Kidney (tissue), 14 donors: ENCODE data around the gene KCNK7. TPM values are rescaled to one million over a fixed set of nuclear protein-coding genes. Genes with fewer than 3 reads are reported as not detected.
"Not testable (repeated sequence)": the region's sequence is repeated elsewhere in the genome, so short reads cannot be mapped to it uniquely, and the experiment has no call there.

ENCODE experiments used
- DNase-seq, 5 donors: peaks; one replicate each; pipeline ENCODE4 v3.0.0-alpha.2; 2013 to 2020
- FAIRE-seq: peaks from 2 replicates; lab custom pipeline; 2012; peaks lifted over from hg19 to GRCh38; lab: Jason Lieb, UNC
- H3K27ac ChIP-seq, 2 donors: one replicate each; pipeline ENCODE4 v1.7.0; 2013; ENCODE audit warnings: low read depth in 2 of 2, low read length in 2 of 2, inconsistent platforms in 1 of 2
- H3K27me3 ChIP-seq: one replicate; pipeline ENCODE4 v1.7.1; 2013; ENCODE audit warnings: low read length, inconsistent platforms; ENCODE audit not compliant: control insufficient read depth, insufficient read depth
- H3K36me3 ChIP-seq, 3 donors: one replicate each; pipeline versions ENCODE4 v1.7.0 to v1.7.1; 2013; ENCODE audit warnings: low read length in 3 of 3, control low read depth in 1 of 3, inconsistent platforms in 1 of 3; ENCODE audit not compliant: insufficient read depth in 3 of 3, control insufficient read depth in 2 of 3
- H3K4me1 ChIP-seq, 3 donors: one replicate each; pipeline versions ENCODE4 v1.7.0 to v1.7.1; 2013; ENCODE audit warnings: low read length in 3 of 3, inconsistent platforms in 1 of 3, low read depth in 1 of 3; ENCODE audit not compliant: control insufficient read depth in 2 of 3, insufficient read depth in 2 of 3
- H3K4me3 ChIP-seq, 3 donors: one replicate each; pipeline versions ENCODE4 v1.7.0 to v1.8.1; 2013; ENCODE audit warnings: low read length in 3 of 3, control low read depth in 1 of 3, inconsistent platforms in 1 of 3
- H3K9ac ChIP-seq, 3 donors: one replicate each; pipeline versions ENCODE4 v1.7.0 to v1.7.1; 2013; ENCODE audit warnings: low read length in 3 of 3, control low read depth in 1 of 3, inconsistent platforms in 1 of 3
- H3K9me3 ChIP-seq, 3 donors: one replicate each; pipeline versions ENCODE4 v1.7.0 to v1.7.1; 2013; ENCODE audit warnings: low read length in 3 of 3, control low read depth in 1 of 3, inconsistent platforms in 1 of 3; ENCODE audit not compliant: control insufficient read depth in 2 of 3, insufficient read depth in 1 of 3
- intact Hi-C: fragments of 100-400 bp; cut with DNase I; formaldehyde crosslinking; loops from one replicate; pipeline ENCODE4 v1.11.1; 2022
- polyA plus RNA-seq: library from polyadenylated mRNA; stranded (reverse); fragments of 350-450 nt; fragmentation: Illumina TruSeq; extraction: RNeasy Lipid Tissue Mini Kit (QIAGEN cat#74804); gene quantifications from one replicate; pipeline ENCODE4 v1.2.3, GENCODE V29; 2014; ENCODE audit warnings: low read depth, low replicate concordance; ENCODE audit not compliant: insufficient read depth
- total RNA-seq: library from RNA; stranded (reverse); fragmentation: NEBNext Ultra II Directional; extraction: Animal tissue kit (Norgen Biotek cat#: 25700); gene quantifications from one replicate; pipeline ENCODE4 v1.2.1, GENCODE V29; 2021
- TF ChIP-seq, protein P1 (sequence below): IDR thresholded peaks from 3 replicates; pipeline ENCODE4 v1.5.1; 2012; ENCODE audit warnings: mild to moderate bottlenecking, moderate library complexity, borderline replicate concordance; ENCODE audit not compliant: insufficient read depth; ENCODE audit errors: extremely low read depth
- donor health status: control.
- donor health status: control.
- donor health status: control.
- donor health status: control.
- donor health status: control.
- donor health status: DM: yes; HTN: yes; CAD: no.
- donor health status: Normal renal cell carcinoma (clear cell type).

The KCNK7 gene
- total and polyA plus RNA-seq, 2 donors from 2014 or later = 0.25 TPM; not detected in 1

DNA sequence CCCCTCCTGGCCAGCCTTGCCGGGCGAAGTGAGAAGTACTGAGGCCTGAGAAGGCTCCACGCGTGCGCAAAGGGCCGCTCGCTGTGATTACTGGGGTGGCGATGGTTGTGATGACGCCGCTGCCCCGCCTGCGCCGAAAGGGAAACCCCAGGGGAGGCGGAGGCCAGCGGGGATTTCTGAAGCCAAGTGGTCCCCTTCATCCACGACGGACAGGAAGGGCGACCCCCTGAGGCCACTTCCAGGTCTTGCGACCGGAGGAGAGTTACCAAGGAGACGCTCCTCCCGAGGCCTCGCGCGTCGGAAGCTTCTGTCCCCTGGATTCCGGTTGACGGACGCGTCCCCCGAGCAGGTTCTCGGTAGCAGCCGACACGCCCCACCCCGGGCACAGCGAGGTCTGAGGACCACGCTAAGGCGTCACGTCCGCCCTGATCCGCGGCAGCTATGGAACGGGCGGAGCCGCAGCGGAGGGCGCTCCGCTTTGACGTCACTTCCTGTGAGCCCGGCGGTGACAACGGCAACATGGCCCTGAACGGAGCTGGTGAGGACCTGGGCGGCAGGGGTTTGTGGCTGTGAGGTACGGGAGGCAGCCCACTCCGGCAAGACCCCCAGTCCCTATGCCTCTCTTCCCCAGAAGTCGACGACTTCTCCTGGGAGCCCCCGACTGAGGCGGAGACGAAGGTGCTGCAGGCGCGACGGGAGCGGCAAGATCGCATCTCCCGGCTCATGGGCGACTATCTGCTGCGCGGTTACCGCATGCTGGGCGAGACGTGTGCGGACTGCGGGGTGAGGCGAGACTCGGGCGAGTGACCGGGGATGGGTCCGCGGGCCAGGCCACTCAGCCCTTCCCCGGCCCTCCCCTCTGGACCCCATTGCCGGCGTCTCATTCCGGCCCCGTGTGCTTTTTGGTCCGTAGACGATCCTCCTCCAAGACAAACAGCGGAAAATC lies 25.4 kb downstream of the KCNK7 start, which contains the start of gene ZNRD2:
TSS of gene ZNRD2 (plus strand) at position 505 of the 946 bp plus-strand sequence. CDS start at position 520, 15 bp downstream.
- DNase-seq = peak; percentile 98 to 100 (median 99)
- peaks cover 0 to 2% (median 2%) of the 10 kb centered on the region in 3 donors for H3K36me3 ChIP-seq
- peaks cover 3 to 39% (median 32%) of the 10 kb centered on the region in 3 donors for H3K4me1 ChIP-seq
- peak; percentile 3 for FAIRE-seq
- peak within 1 kb of the TSS; percentile 90 to 97 for H3K27ac ChIP-seq
- intact Hi-C loops = no loop called here
- H3K4me3 ChIP-seq = peak within 1 kb of the TSS; percentile 89 to 92 (median 90)
- no peaks in the 10 kb centered on the region for H3K9me3 ChIP-seq
- TF ChIP-seq, protein P1, sequence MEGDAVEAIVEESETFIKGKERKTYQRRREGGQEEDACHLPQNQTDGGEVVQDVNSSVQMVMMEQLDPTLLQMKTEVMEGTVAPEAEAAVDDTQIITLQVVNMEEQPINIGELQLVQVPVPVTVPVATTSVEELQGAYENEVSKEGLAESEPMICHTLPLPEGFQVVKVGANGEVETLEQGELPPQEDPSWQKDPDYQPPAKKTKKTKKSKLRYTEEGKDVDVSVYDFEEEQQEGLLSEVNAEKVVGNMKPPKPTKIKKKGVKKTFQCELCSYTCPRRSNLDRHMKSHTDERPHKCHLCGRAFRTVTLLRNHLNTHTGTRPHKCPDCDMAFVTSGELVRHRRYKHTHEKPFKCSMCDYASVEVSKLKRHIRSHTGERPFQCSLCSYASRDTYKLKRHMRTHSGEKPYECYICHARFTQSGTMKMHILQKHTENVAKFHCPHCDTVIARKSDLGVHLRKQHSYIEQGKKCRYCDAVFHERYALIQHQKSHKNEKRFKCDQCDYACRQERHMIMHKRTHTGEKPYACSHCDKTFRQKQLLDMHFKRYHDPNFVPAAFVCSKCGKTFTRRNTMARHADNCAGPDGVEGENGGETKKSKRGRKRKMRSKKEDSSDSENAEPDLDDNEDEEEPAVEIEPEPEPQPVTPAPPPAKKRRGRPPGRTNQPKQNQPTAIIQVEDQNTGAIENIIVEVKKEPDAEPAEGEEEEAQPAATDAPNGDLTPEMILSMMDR = no peak
- H3K27me3 ChIP-seq = no peaks in the 10 kb centered on the region
- peak within 1 kb of the TSS; percentile 84 to 96 (median 94) for H3K9ac ChIP-seq

DNA sequence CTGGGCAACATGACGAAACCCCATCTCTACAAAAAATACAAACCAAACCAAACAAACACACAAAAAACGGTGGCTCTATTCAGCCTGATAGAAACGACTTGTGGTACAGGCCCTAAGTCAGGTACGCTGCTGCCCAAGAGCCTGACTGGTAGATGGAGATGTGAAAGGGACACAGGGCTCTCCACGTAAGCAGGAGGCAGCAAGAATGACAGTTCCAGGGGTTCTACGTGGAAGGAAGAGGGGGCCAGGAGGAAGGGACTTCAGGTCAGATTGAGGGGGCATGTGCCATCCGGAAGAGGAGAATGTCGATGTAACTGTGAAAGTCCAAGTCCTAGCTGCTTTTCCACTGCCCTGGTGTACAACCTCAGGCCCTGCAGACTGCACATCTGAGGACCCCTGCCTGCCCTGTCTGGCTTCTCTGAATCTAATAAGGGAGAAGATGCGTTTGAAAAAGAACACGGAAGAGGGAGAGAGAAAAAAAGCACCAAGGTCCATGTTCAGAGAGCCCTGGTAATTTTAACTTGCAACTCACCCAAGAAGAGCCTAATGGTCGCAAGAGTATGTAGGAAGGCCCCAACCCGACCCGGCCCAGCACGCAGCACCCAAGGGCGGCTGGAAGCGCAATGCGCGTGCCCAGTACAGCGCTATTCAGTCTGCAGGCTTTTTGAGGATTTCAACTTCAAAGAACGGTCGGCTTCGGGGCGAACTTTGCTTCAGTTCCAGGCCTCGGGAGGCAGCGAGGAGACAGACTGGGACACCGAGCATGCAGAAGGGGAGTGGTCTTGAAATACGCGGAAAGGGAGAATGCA lies 26.2 kb downstream of the KCNK7 start:
- H3K27me3 ChIP-seq = no peaks in the 10 kb centered on the region
- peaks cover 3 to 33% (median 26%) of the 10 kb centered on the region in 3 donors for H3K4me1 ChIP-seq
- peak overlapping the region; percentile 73 to 94 (median 81) for H3K9ac ChIP-seq
- TF ChIP-seq, protein P1 = no peak
- intact Hi-C loops = no loop called here
- H3K27ac ChIP-seq = peak overlapping the region; percentile 90 to 97
- no peaks in the 10 kb centered on the region for H3K9me3 ChIP-seq
- no peak for DNase-seq
- peak overlapping the region; percentile 89 to 92 (median 90) for H3K4me3 ChIP-seq
- no peak for FAIRE-seq
- peaks cover 0 to 2% (median 2%) of the 10 kb centered on the region in 3 donors for H3K36me3 ChIP-seq

DNA sequence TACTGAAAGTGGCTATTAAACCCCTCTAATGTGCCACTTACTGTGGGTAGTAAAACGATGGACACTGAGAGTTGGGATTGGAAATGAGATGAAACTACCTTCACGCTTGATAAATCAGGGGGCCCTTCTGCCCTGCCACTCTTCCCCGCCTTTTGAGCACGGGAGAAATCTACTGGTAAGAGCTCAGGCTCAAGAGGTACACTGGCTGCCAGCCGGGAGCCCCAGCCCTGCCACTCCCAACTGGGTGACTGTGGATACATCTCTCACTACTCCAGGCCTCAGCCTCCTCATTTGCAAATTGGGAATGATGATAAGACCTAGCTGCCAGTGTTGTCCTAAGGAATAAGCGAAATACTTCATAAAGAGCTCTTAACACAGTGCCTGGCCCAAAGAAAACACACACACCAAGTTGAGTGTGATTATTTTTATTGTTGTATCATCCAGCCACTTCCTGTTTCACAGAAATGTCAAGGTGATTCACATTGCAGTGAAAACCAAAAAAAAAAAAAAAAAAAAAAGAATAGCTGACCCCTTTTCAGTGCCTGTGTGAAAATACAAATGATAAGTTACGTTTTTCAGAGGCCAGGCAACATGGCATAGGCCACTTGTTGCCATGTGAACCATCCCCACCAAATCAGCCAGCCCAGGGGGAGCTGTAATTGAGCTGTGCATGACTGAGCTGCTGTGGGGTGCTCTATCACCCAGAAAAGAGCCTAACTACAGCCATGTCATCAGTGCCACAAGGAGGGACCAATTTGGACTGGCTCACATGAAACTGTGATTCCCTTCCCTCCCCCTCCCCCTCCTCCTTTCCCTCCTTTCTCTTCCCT lies 29.8 kb downstream of the KCNK7 start:
- Histone ChIP-seq H3K36me3 (peaks cover 0 to 2% (median 2%) of the 10 kb centered on the region in 3 donors), H3K4me1 (peaks cover 3 to 18% (median 18%) of the 10 kb centered on the region in 3 donors)
- DNase-seq = peak in 2 of 5 donors; percentile 27 to 52

DNA sequence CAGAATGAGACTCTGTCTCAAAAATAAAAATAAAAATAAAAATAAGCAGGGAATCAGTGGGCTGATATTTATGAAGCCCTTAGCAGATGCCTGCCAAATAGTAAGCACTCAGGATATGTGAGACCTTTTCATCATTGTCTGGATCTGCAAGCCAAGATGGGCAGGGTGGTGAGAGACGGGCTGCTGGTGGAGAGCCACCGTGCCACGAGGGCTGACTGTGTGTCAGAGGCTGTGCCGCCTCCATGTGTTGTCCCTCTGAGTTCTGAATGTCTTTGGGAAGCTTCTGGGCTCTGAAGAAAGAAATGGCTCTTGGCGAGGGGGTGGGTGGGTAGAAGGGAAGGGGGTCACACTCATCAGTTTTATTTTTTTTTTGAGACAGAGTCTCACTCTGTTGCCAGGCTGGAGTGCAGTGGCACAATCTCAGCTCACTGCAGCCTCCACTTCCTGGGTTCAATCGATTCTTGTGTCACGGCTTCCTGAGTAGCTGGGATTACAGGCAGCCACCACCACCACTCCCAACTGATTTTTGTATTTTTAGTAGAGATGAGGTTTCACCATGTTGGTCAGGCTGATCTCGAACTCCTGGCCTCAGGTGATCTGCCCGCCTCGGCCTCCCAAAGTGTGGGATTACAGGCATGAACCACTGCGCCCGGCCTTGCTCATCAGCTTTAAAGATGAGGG lies 30.6 kb downstream of the KCNK7 start:
- H3K9me3 ChIP-seq, H3K27ac ChIP-seq, H3K36me3 ChIP-seq, H3K4me3 ChIP-seq, H3K9ac ChIP-seq, FAIRE-seq, H3K27me3 ChIP-seq, DNase-seq, intact Hi-C loops: not testable (repeated sequence)
- peaks cover 3 to 22% (median 17%) of the 10 kb centered on the region in 3 donors for H3K4me1 ChIP-seq

More for the DNA sequence above, 29.8 kb downstream of the KCNK7 start:
- no peaks in the 10 kb centered on the region for H3K9me3 ChIP-seq
- intact Hi-C loops = no loop called here
- no peak overlapping the region for H3K9ac ChIP-seq
- no peaks in the 10 kb centered on the region for H3K27me3 ChIP-seq
- H3K4me3 ChIP-seq = no peak overlapping the region
- FAIRE-seq = no peak
- no peak overlapping the region for H3K27ac ChIP-seq
- TF ChIP-seq, protein P1 = no peak
